HUES64 (cell line): ENCODE results near the gene PFKFB3.

Experiments
- H3K27ac ChIP-seq: 2 replicates; pipeline ENCODE4 v1.7.0; 2013; ENCODE audit warnings: low read depth, low read length, inconsistent platforms
- H3K27me3 ChIP-seq: 2 replicates; pipeline ENCODE4 v1.6.1; 2013; ENCODE audit warnings: mild to moderate bottlenecking, low read length; ENCODE audit not compliant: insufficient read depth
- H3K36me3 ChIP-seq: 2 replicates; pipeline ENCODE4 v1.6.1; 2013; ENCODE audit warnings: mild to moderate bottlenecking, low read length; ENCODE audit not compliant: insufficient read depth
- H3K4me1 ChIP-seq: 2 replicates; pipeline ENCODE4 v1.6.1; 2013; ENCODE audit warnings: mild to moderate bottlenecking, low read length, moderate library complexity; ENCODE audit not compliant: insufficient read depth
- H3K4me3 ChIP-seq: 2 replicates; pipeline ENCODE4 v1.5.1; 2013; ENCODE audit warnings: mild to moderate bottlenecking, low read length, moderate library complexity
- H3K9ac ChIP-seq: 2 replicates; pipeline ENCODE4 v1.6.1; 2013; ENCODE audit warnings: mild to moderate bottlenecking, low read depth, low read length
- H3K9me3 ChIP-seq: 2 replicates; pipeline ENCODE4 v1.6.1; 2013; ENCODE audit warnings: low read depth, low read length; ENCODE audit not compliant: insufficient read depth
- WGBS: fragments of 150-250, 120-280 bp; methylation state at CpG from one replicate; pipeline ENCODE4 v1.1.7; 2013; ENCODE audit warnings: missing lambda C conversion rate; 5-methylcytosine and 5-hydroxymethylcytosine counted together

The PFKFB3 gene

GRCh38 chr10:6213908-6214307 is 11.2 kb downstream of the PFKFB3 start:
- Histone ChIP-seq H3K27ac (no peak overlapping the region), H3K9me3 (no peaks in the 10 kb centered on the region), H3K27me3 (no peaks in the 10 kb centered on the region), H3K9ac (no peak overlapping the region), H3K4me1 (peaks cover 11% of the 10 kb centered on the region; the same call in 1 of the 2 replicates), H3K36me3 (peaks cover 60% of the 10 kb centered on the region), H3K4me3 (no peak overlapping the region)
- 89% methylated on average over 5 of the region's 5 CpGs for WGBS

DNA sequence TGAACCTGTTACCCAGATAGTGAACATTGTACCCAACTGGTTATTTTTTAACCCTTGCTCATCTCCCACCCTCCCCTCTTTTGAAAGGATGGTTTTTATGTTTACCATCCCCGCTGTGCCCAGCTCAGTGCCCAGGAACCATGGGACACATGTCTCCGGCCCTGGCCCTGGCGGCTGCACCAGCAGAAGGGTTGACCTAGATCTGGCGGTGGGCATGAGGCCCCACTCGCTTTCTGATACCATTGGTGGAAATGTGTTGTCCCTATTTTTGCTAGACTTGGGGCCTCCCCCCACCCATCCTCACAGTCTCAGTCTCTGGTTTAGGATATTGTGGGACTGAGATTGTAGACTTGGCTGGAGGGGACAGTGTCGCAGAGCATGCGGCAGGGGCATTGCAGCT is 11.9 kb downstream of the PFKFB3 start:
- Histone ChIP-seq H3K36me3 (peaks cover 66% of the 10 kb centered on the region), H3K4me1 (peaks cover 11% of the 10 kb centered on the region; the same call in 1 of the 2 replicates), H3K9me3 (no peaks in the 10 kb centered on the region), H3K9ac (no peak overlapping the region), H3K27me3 (no peaks in the 10 kb centered on the region), H3K27ac (no peak overlapping the region), H3K4me3 (no peak overlapping the region)
- WGBS: 98% methylated on average over 7 of the region's 7 CpGs

GRCh38 chr10:6215241-6215640 is 12.5 kb downstream of the PFKFB3 start:
- Histone ChIP-seq H3K4me1 (peaks cover 11% of the 10 kb centered on the region; the same call in 1 of the 2 replicates), H3K27me3 (no peaks in the 10 kb centered on the region), H3K27ac (no peak overlapping the region), H3K36me3 (peaks cover 72% of the 10 kb centered on the region), H3K9ac (no peak overlapping the region), H3K4me3 (no peak overlapping the region), H3K9me3 (no peaks in the 10 kb centered on the region)
- 95% methylated on average over 19 of the region's 19 CpGs for WGBS

DNA sequence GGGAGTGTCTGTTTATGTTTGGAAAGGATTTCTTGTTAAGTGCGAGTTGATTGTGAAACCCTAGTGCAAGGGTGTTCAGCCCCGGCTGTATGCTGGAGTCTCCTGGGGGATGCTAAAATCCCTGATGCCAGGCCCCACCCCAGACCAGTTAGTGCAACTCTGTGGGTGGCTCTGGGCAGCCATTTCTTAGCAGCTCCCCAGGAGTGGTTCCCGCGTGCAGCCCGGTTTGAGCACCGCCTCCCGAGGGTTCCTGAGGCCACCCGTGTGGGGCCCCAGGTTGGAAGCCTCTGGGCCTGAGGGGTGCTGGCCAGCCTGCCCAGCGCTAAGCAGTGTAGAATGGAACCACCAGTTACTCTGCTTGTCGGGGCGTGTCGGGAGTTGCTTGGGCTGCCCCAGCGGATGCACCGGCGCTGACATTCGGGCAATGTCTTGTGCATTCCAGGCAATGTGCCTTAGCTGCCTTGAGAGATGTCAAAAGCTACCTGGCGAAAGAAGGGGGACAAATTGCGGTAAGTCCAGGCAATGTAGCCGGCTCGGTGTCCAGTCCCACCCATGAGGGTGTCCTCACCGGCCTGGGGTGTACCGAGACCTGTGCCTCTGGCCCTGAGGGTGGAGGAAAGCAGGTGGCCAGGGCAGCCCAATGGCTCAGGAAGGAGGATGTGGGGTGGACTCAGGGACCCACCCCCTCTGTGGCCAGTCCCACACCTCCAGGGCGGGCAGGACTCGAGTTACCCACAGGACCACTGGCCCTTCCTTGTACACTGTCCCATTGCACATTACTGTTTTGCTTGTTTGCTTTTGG is 13.2 kb downstream of the PFKFB3 start:
- peaks cover 79% of the 10 kb centered on the region for H3K36me3 ChIP-seq
- 91% methylated on average over 24 of the region's 24 CpGs for WGBS

GRCh38 chr10:6216916-6217315 is 14.2 kb downstream of the PFKFB3 start:
- Histone ChIP-seq H3K9ac (no peak overlapping the region), H3K36me3 (peaks cover 89% of the 10 kb centered on the region), H3K27me3 (no peaks in the 10 kb centered on the region), H3K27ac (no peak overlapping the region), H3K4me3 (no peak overlapping the region), H3K9me3 (no peaks in the 10 kb centered on the region), H3K4me1 (peaks cover under 1% of the 10 kb centered on the region; the same call in 1 of the 2 replicates)
- WGBS: 92% methylated on average over 20 of the region's 20 CpGs

More for the DNA sequence above, 13.2 kb downstream of the PFKFB3 start:
- Histone ChIP-seq H3K27me3 (no peaks in the 10 kb centered on the region), H3K4me1 (peaks cover 10% of the 10 kb centered on the region; the same call in 1 of the 2 replicates), H3K9ac (no peak overlapping the region), H3K27ac (no peak overlapping the region), H3K9me3 (no peaks in the 10 kb centered on the region), H3K4me3 (no peak overlapping the region)

GRCh38 chr10:6217611-6218010 is 14.9 kb downstream of the PFKFB3 start:
- H3K36me3 ChIP-seq: peaks cover 96% of the 10 kb centered on the region
- no peaks in the 10 kb centered on the region for H3K4me1 ChIP-seq
- no peak overlapping the region for H3K4me3 ChIP-seq
- H3K27ac ChIP-seq: no peak overlapping the region
- no peak overlapping the region for H3K9ac ChIP-seq
- H3K9me3 ChIP-seq: no peaks in the 10 kb centered on the region
- H3K27me3 ChIP-seq: no peaks in the 10 kb centered on the region
- 91% methylated on average over 3 of the region's 3 CpGs for WGBS

DNA sequence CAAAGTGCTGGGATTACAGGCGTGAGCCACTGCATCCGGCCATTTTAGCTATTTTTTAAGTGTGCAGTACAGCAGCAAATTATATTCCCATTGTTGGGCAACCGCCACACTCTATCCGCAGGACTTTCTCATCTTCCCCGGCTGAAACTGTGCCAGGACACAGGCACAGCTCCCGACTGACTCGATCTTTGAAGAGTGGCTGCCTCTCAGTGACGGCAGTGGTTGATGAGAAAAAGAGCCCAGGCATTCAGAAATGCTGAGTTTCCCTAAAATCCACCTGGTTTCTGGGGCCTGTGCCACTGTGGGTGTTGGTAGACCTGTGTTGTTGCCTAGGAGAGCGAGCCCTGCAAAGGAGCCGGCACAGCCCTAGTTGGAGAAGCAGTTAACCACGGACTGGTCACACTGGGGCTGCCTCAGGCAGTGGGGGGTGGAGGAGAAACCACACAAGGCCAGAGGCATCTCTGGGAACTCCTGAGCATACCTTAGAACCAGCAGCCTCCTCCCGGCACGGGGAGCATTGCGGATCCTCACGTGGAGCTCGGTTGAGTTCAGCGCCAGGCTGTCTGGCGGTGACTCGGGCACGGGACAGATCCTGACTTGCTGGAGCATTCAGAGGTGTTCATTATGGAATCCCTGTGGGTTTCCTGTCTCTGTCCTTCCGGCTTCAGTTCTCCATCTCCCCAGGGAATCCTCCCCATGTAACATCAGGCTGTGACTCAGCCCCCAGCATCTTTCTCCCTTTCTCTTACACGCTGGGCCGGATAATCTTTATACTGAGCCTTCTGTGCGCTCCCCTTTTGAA is 16.2 kb downstream of the PFKFB3 start:
- Histone ChIP-seq H3K4me1 (no peaks in the 10 kb centered on the region), H3K9ac (no peak overlapping the region), H3K27ac (no peak overlapping the region)

DNA sequence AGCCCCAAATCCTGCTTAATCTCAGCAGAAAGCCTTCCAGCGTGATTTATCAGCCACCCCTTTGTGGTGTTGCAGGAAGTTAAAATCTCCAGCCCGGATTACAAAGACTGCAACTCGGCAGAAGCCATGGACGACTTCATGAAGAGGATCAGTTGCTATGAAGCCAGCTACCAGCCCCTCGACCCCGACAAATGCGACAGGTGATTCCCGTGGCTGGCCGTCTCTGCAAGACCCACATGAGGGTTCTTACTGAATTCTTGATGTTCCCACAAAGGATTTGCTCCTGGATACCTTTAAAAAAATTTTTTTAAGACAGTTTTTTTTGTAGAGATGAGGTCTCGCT is 16.7 kb downstream of the PFKFB3 start:
- H3K36me3 ChIP-seq: peaks cover 98% of the 10 kb centered on the region
- no peak overlapping the region for H3K27ac ChIP-seq
- H3K4me1 ChIP-seq: no peaks in the 10 kb centered on the region

More for the DNA sequence above, 16.2 kb downstream of the PFKFB3 start:
- Histone ChIP-seq H3K27me3 (no peaks in the 10 kb centered on the region), H3K4me3 (no peak overlapping the region), H3K9me3 (no peaks in the 10 kb centered on the region), H3K36me3 (peaks cover 98% of the 10 kb centered on the region)
- WGBS: 91% methylated on average over 24 of the region's 24 CpGs

DNA sequence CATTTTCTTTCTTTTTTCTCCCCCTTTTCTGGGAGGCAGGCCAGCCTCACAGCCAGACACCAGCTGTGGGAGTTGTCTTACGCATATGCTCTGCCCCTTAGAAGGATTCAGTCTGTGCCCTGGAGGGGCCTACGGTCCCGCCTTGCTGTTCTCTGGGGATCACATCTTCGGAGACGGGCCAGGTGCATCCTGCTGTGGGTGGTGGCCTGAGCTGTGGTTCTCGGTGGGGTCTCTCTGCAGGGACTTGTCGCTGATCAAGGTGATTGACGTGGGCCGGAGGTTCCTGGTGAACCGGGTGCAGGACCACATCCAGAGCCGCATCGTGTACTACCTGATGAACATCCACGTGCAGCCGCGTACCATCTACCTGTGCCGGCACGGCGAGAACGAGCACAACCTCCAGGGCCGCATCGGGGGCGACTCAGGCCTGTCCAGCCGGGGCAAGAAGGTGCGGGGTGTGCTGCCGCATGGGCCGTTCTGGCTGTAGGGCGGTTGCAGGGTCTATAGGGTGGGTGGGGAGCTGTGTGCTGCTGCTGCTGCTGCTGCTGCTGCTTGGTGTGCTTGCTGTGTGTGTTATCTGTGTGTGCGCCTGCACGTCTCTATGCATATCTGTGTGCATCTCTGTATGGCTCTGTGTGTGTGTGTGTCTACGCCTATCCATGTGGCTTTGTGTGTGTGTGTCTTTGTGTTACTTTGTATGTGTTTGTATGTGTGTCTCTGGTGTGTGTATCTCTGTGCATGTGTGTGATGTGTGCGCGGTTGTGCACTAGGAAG is 17.9 kb downstream of the PFKFB3 start:
- Histone ChIP-seq H3K9ac (no peak overlapping the region), H3K27ac (no peak overlapping the region), H3K4me1 (no peaks in the 10 kb centered on the region), H3K4me3 (no peak overlapping the region), H3K9me3 (no peaks in the 10 kb centered on the region), H3K36me3 (peaks cover 98% of the 10 kb centered on the region), H3K27me3 (no peaks in the 10 kb centered on the region)
- WGBS: 94% methylated on average over 32 of the region's 32 CpGs

More for the DNA sequence above, 16.7 kb downstream of the PFKFB3 start:
- Histone ChIP-seq H3K9me3 (no peaks in the 10 kb centered on the region), H3K27me3 (no peaks in the 10 kb centered on the region), H3K4me3 (no peak overlapping the region), H3K9ac (no peak overlapping the region)
- 94% methylated on average over 10 of the region's 10 CpGs for WGBS

DNA sequence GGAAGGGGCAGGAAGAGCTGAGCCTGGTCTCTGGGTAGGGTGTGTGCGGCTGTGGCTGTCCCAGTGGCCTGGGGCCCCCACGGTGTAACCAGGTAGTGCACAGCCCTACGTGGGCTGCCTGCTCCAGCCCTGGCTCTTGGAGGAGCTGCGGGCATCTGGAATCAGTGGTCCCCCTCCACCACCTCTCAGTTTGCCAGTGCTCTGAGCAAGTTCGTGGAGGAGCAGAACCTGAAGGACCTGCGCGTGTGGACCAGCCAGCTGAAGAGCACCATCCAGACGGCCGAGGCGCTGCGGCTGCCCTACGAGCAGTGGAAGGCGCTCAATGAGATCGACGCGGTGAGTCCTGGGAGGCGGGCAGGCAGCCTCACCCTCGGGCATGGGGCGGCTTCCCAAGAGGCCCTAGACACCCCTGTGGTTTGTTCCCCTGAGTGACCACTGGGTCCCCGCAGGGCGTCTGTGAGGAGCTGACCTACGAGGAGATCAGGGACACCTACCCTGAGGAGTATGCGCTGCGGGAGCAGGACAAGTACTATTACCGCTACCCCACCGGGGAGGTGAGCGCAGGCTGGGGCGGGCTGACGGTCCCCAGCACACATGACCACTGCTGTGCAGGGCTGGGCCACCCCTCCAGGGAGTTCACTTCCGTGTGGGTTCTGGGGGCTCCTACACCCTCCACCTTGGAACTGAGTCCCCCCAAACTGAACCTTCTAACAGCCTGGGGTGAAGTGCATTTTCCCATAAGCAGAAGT is 18.6 kb downstream of the PFKFB3 start:
- Histone ChIP-seq H3K9me3 (no peaks in the 10 kb centered on the region), H3K4me1 (no peaks in the 10 kb centered on the region), H3K27me3 (no peaks in the 10 kb centered on the region), H3K9ac (no peak overlapping the region), H3K4me3 (no peak overlapping the region), H3K36me3 (peaks cover 98% of the 10 kb centered on the region), H3K27ac (no peak overlapping the region)
- WGBS: 96% methylated on average over 30 of the region's 30 CpGs
